NT2/D1 (cell line): ENCODE data around the gene LRFN2.

Experiments
- DNase-seq: peaks from one replicate; pipeline ENCODE4 v3.0.0-alpha.2; 2011; ENCODE audit warnings: low read depth, low spot score
- H3K27me3 ChIP-seq: 2 replicates; pipeline ENCODE4 v1.6.0; 2011; ENCODE audit warnings: mild to moderate bottlenecking; ENCODE audit not compliant: insufficient read length, insufficient read depth
- H3K36me3 ChIP-seq: 2 replicates; pipeline ENCODE4 v1.6.1; 2011; ENCODE audit warnings: mild to moderate bottlenecking, low read length, mixed read lengths; ENCODE audit not compliant: insufficient read depth, insufficient read length
- H3K4me1 ChIP-seq: 2 replicates; pipeline ENCODE4 v1.5.1; 2011; ENCODE audit not compliant: insufficient read depth, insufficient read length
- H3K4me3 ChIP-seq: 2 replicates; pipeline ENCODE4 v1.5.1; 2011; ENCODE audit warnings: low read depth; ENCODE audit not compliant: insufficient read length
- H3K9ac ChIP-seq: 2 replicates; pipeline ENCODE4 v1.6.0; 2011; ENCODE audit warnings: low read depth; ENCODE audit not compliant: insufficient read length
- H3K9me3 ChIP-seq: 2 replicates; pipeline ENCODE4 v1.5.1; 2011; ENCODE audit warnings: mild to moderate bottlenecking, low read length; ENCODE audit not compliant: insufficient read depth
- SUZ12 ChIP-seq: IDR thresholded peaks from 2 replicates; pipeline ENCODE4 v1.6.1; 2011; ENCODE audit not compliant: insufficient read length, insufficient read depth; ENCODE audit errors: extremely low read depth
- YY1 ChIP-seq: IDR thresholded peaks from 2 replicates; pipeline ENCODE4 v1.6.1; 2011; ENCODE audit not compliant: insufficient read length, insufficient read depth
- ZNF274 ChIP-seq: IDR thresholded peaks from 2 replicates; pipeline ENCODE4 v1.6.1; 2011; ENCODE audit warnings: mild to moderate bottlenecking, low read depth, low read length

Gene LRFN2

DNA sequence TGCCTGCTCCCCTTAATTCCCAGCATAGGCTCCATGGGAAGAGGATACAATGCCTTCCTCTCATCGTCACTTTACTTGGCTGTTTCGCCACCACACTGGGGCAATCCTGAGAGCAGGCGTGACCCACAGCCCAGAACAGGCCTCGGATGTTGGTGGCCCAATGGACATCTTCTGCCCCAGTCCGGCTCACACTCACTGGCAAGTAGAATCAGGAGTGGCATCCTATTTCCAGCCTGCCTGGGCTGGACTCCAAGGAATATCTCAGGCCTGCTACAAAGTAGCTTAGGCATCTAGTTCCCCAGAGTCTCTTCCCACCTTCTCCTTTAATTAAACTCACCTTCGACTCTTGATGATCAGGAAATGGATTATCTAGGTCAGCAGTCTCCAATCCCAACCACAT, 110.5 kb downstream of the LRFN2 start:
- DNase-seq = no peak
- Histone ChIP-seq H3K9ac (no peak overlapping the region), H3K4me3 (no peak overlapping the region), H3K36me3 (no peaks in the 10 kb centered on the region), H3K4me1 (peaks cover 5% of the 10 kb centered on the region), H3K9me3 (no peaks in the 10 kb centered on the region), H3K27me3 (peaks cover 16% of the 10 kb centered on the region)
- no peak for TF ChIP-seq SUZ12
- no peak for TF ChIP-seq ZNF274
- no peak for TF ChIP-seq YY1

- H3K4me1 ChIP-seq = peaks cover 5% of the 10 kb centered on the region
- H3K27me3 ChIP-seq = peaks cover 16% of the 10 kb centered on the region
- no peaks in the 10 kb centered on the region for H3K9me3 ChIP-seq
- H3K9ac ChIP-seq = no peak overlapping the region
- TF ChIP-seq ZNF274 (no peak), SUZ12 (no peak), YY1 (no peak)
- DNase-seq = no peak
- H3K4me3 ChIP-seq = no peak overlapping the region
- H3K36me3 ChIP-seq = no peaks in the 10 kb centered on the region
Observed at GRCh38 chr6:40474937-40475336, 112.2 kb downstream of the LRFN2 start.

GRCh38 chr6:40473026-40473425, 114.1 kb downstream of the LRFN2 start:
- TF ChIP-seq SUZ12 (no peak), ZNF274 (no peak), YY1 (no peak)
- H3K27me3 ChIP-seq = peaks cover 3% of the 10 kb centered on the region
- no peak overlapping the region for H3K4me3 ChIP-seq
- H3K36me3 ChIP-seq = no peaks in the 10 kb centered on the region
- DNase-seq = no peak
- H3K9me3 ChIP-seq = no peaks in the 10 kb centered on the region
- peaks cover 4% of the 10 kb centered on the region for H3K4me1 ChIP-seq
- H3K9ac ChIP-seq = no peak overlapping the region

DNA sequence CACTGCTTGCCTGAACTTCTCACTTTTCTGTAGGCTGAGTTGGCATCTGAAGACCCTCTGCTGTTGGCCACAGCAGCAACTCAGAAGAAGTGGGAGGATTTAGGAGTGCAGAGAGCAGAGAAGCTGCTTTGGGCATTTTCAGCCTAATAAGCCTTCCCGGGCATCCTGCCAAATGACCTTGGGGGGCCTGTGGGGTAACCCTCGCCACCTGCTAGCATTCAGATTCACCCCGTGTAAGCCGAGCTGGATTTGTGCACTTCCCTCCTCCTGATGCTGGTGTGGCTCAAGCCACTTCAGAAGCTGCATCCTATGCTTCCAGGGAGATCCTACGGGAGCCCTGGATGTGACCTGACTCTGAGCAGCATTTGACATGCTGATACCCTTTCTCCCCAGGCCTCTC, 114.8 kb downstream of the LRFN2 start:
- H3K9ac ChIP-seq = no peak overlapping the region
- H3K27me3 ChIP-seq = no peaks in the 10 kb centered on the region
- no peak for TF ChIP-seq ZNF274
- TF ChIP-seq SUZ12 = no peak
- TF ChIP-seq YY1 = no peak
- H3K4me3 ChIP-seq = no peak overlapping the region
- H3K4me1 ChIP-seq = peaks cover under 1% of the 10 kb centered on the region
- DNase-seq = no peak
- no peaks in the 10 kb centered on the region for H3K9me3 ChIP-seq
- H3K36me3 ChIP-seq = no peaks in the 10 kb centered on the region

- TF ChIP-seq ZNF274 = no peak
- TF ChIP-seq SUZ12 = no peak
- no peak for TF ChIP-seq YY1
- no peak overlapping the region for H3K9ac ChIP-seq
- H3K4me3 ChIP-seq = no peak overlapping the region
Observed at GRCh38 chr6:40471243-40471642, 115.9 kb downstream of the LRFN2 start.

GRCh38 chr6:40469323-40469722, 117.8 kb downstream of the LRFN2 start:
- Histone ChIP-seq H3K9me3 (no peaks in the 10 kb centered on the region), H3K4me1 (no peaks in the 10 kb centered on the region), H3K4me3 (no peak overlapping the region), H3K27me3 (no peaks in the 10 kb centered on the region), H3K36me3 (no peaks in the 10 kb centered on the region), H3K9ac (no peak overlapping the region)
- DNase-seq = no peak
- TF ChIP-seq YY1 (no peak), ZNF274 (no peak), SUZ12 (no peak)

More at GRCh38 chr6:40471243-40471642, 115.9 kb downstream of the LRFN2 start:
- Histone ChIP-seq H3K4me1 (no peaks in the 10 kb centered on the region), H3K9me3 (no peaks in the 10 kb centered on the region), H3K27me3 (no peaks in the 10 kb centered on the region), H3K36me3 (no peaks in the 10 kb centered on the region)
- no peak for DNase-seq

GRCh38 chr6:40466986-40467539, 120.1 kb downstream of the LRFN2 start:
- TF ChIP-seq SUZ12 (no peak), YY1 (no peak), ZNF274 (no peak)
- Histone ChIP-seq H3K9ac (no peak overlapping the region), H3K4me1 (no peaks in the 10 kb centered on the region), H3K4me3 (no peak overlapping the region), H3K27me3 (no peaks in the 10 kb centered on the region), H3K36me3 (no peaks in the 10 kb centered on the region), H3K9me3 (no peaks in the 10 kb centered on the region)
- DNase-seq = no peak
